GM23338 (cell line): Measurements from ENCODE around the gene IL1F10. TPM values are rescaled to one million over a fixed set of nuclear protein-coding genes. Genes with fewer than 3 reads are reported as not detected.

Source experiments
- ATAC-seq: fragments of 200-7000 bp; cut with Tn5 transposase; 3 replicates; pipeline ENCODE4 v1.9.1; 2020
- DNase-seq: peaks from one replicate; pipeline ENCODE4 v3.0.0-alpha.2; 2015; ENCODE audit warnings: low spot score
- H2AFZ ChIP-seq: fragments of 200-600 bp; sonication (generic); 2 replicates; pipeline ENCODE4 v1.8.0; 2016; ENCODE audit warnings: antibody characterized with exemption, mild to moderate bottlenecking, moderate library complexity
- H3F3A ChIP-seq: fragments of 200-600 bp; sonication (generic); replicated peaks from 2 replicates; pipeline ENCODE4 v1.8.0; 2017; ENCODE audit warnings: antibody characterized with exemption, mixed run types, low read depth
- H3K27ac ChIP-seq: fragments of 200-600 bp; sonication (generic); 2 replicates; pipeline ENCODE4 v1.6.1; 2016; ENCODE audit warnings: low read depth
- H3K27me3 ChIP-seq: fragments of 200-600 bp; sonication (generic); 2 replicates; pipeline ENCODE4 v1.8.0; 2016; ENCODE audit warnings: mild to moderate bottlenecking, mixed run types, moderate library complexity; ENCODE audit not compliant: insufficient read depth
- H3K36me3 ChIP-seq: fragments of 200-600 bp; sonication (generic); 2 replicates; pipeline ENCODE4 v1.8.0; 2016; ENCODE audit warnings: mild to moderate bottlenecking; ENCODE audit not compliant: insufficient read depth
- H3K4me1 ChIP-seq: fragments of 200-600 bp; sonication (generic); 2 replicates; pipeline ENCODE4 v1.8.0; 2016; ENCODE audit warnings: mild to moderate bottlenecking, moderate library complexity; ENCODE audit not compliant: insufficient read depth
- H3K4me2 ChIP-seq: fragments of 200-600 bp; sonication (generic); 2 replicates; pipeline ENCODE4 v1.7.1; 2017; ENCODE audit warnings: mixed run types
- H3K4me3 ChIP-seq: fragments of 200-600 bp; sonication (generic); 2 replicates; pipeline ENCODE4 v1.6.1; 2016; ENCODE audit warnings: mixed run types
- H3K79me2 ChIP-seq: fragments of 200-600 bp; sonication (generic); replicated peaks from 2 replicates; pipeline ENCODE4 v1.8.0; 2017; ENCODE audit warnings: mild to moderate bottlenecking; ENCODE audit not compliant: insufficient read depth
- H3K9me2 ChIP-seq: fragments of 200-600 bp; sonication (generic); 2 replicates; pipeline ENCODE4 v1.8.0; 2017; ENCODE audit not compliant: insufficient read depth
- H4K20me1 ChIP-seq: fragments of 200-600 bp; sonication (generic); replicated peaks from 2 replicates; pipeline ENCODE4 v1.8.0; 2017; ENCODE audit warnings: mild to moderate bottlenecking; ENCODE audit not compliant: insufficient read depth
- H3K27ac Mint-ChIP-seq: 2 replicates; pipeline ENCODE4 v1.8.0; 2020; ENCODE audit warnings: inconsistent platforms, mild to moderate bottlenecking, moderate library complexity, mixed read lengths
- H3K27me3 Mint-ChIP-seq: 3 replicates; pipeline ENCODE4 v1.8.0; 2022; ENCODE audit warnings: low read depth, mild to moderate bottlenecking, moderate library complexity, mixed read lengths, inconsistent platforms; ENCODE audit not compliant: insufficient read depth, poor library complexity
- H3K36me3 Mint-ChIP-seq: 3 replicates; pipeline ENCODE4 v1.8.0; 2021; ENCODE audit warnings: low read depth, mild to moderate bottlenecking, inconsistent platforms, moderate library complexity, mixed read lengths
- H3K4me1 Mint-ChIP-seq: 3 replicates; pipeline ENCODE4 v1.8.0; 2020; ENCODE audit warnings: mild to moderate bottlenecking, inconsistent platforms, mixed read lengths
- H3K4me3 Mint-ChIP-seq: 3 replicates; pipeline ENCODE4 v1.8.0; 2021; ENCODE audit warnings: moderate library complexity, mild to moderate bottlenecking, inconsistent platforms, mixed read lengths
- H3K9me3 Mint-ChIP-seq: 3 replicates; pipeline ENCODE4 v1.8.0; 2020; ENCODE audit warnings: moderate library complexity, mild to moderate bottlenecking, inconsistent platforms, mixed read lengths
- CREB1 ChIP-seq: fragments of 250-450 bp; sonication (Bioruptor Pico); IDR thresholded peaks from 2 replicates; pipeline ENCODE4 v1.5.0; 2020; ENCODE audit warnings: low read depth, mild to moderate bottlenecking, moderate library complexity
- CTCF ChIP-seq, 2 experiments: fragments of 200-600 bp in 1 of 2; sonication (generic) in 1 of 2; conservative IDR thresholded peaks; 2 replicates each; pipeline versions ENCODE4 v1.5.1 to v1.6.1; 2016 to 2017; ENCODE audit warnings: antibody characterized with exemption in 2 of 2, low read depth in 2 of 2, mild to moderate bottlenecking in 2 of 2, moderate library complexity in 1 of 2
- ETS1 ChIP-seq: IDR thresholded peaks from 2 replicates; pipeline ENCODE4 v1.6.1; 2016; ENCODE audit warnings: antibody characterized with exemption
- EZH2phosphoT487 ChIP-seq: fragments of 200-600 bp; sonication (generic); IDR thresholded peaks from one replicate; pipeline ENCODE4 v1.8.1; 2018; ENCODE audit warnings: antibody characterized with exemption; ENCODE audit not compliant: unreplicated experiment
- NANOG ChIP-seq: IDR thresholded peaks from 2 replicates; pipeline ENCODE4 v1.6.1; 2016; ENCODE audit warnings: antibody characterized with exemption, borderline replicate concordance
- STAT1 ChIP-seq: IDR thresholded peaks from one replicate; pipeline ENCODE4 v1.6.1; 2016; ENCODE audit warnings: antibody characterized with exemption; ENCODE audit not compliant: unreplicated experiment
- ZNF114 ChIP-seq: fragments of 250-450 bp; sonication (Bioruptor Pico); IDR thresholded peaks from 2 replicates; pipeline ENCODE4 v1.5.0; 2020; ENCODE audit warnings: mild to moderate bottlenecking, moderate library complexity
- ZNF331 ChIP-seq: fragments of 250-450 bp; sonication (Bioruptor Pico); IDR thresholded peaks from 2 replicates; pipeline ENCODE4 v1.5.0; 2020; ENCODE audit warnings: low read depth, mild to moderate bottlenecking, moderate library complexity
- polyA plus RNA-seq: library from polyadenylated mRNA; unstranded; fragments of >200 nt; fragmentation: Nextera tagmentation; extraction: Ambion mirVana; gene quantifications from 2 replicates; pipeline ENCODE4 v1.2.1, GENCODE V29; 2016
- total RNA-seq: library from RNA; depleted of rRNA; stranded (reverse); fragments of >200 nt; shearing (Covaris generic); gene quantifications from 2 replicates; pipeline ENCODE4 v1.2.3, GENCODE V29; 2014
- TF ChIP-seq, protein P1 (sequence below): fragments of 250-450 bp; sonication (Bioruptor Pico); IDR thresholded peaks from 2 replicates; pipeline ENCODE4 v1.5.0; 2020; ENCODE audit warnings: mild to moderate bottlenecking, moderate library complexity

The IL1F10 gene
- total and polyA plus RNA-seq, 2 experiments from 2014 or later: not detected

DNA sequence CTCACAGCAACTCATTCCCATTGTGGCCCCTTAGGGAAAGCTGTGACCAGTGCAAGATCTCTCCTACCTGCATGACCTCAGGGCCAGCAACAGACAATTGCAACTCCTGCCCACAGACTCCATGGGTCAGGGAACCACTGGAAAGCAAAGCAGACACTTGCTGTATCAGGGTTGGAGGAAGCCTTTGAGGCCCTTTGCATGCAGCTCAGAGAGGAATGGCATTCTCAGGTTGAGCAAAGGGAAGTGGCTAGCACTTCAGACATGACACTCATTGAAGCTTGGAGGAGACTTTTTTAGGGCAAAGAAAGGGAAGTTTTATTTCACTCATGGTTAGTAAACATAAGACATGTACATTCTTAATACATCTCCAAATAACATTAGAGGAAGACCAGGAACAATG is 22.1 kb downstream of the IL1F10 start:
- no peaks in the 10 kb centered on the region for H3K36me3 ChIP-seq
- H3K27ac Mint-ChIP-seq: no peak overlapping the region
- no peak for TF ChIP-seq CREB1 (CRISPR knock-in tag)
- TF ChIP-seq ZNF331 (CRISPR knock-in tag): no peak
- TF ChIP-seq ETS1: no peak
- no peak for TF ChIP-seq EZH2phosphoT487
- TF ChIP-seq, protein P1, sequence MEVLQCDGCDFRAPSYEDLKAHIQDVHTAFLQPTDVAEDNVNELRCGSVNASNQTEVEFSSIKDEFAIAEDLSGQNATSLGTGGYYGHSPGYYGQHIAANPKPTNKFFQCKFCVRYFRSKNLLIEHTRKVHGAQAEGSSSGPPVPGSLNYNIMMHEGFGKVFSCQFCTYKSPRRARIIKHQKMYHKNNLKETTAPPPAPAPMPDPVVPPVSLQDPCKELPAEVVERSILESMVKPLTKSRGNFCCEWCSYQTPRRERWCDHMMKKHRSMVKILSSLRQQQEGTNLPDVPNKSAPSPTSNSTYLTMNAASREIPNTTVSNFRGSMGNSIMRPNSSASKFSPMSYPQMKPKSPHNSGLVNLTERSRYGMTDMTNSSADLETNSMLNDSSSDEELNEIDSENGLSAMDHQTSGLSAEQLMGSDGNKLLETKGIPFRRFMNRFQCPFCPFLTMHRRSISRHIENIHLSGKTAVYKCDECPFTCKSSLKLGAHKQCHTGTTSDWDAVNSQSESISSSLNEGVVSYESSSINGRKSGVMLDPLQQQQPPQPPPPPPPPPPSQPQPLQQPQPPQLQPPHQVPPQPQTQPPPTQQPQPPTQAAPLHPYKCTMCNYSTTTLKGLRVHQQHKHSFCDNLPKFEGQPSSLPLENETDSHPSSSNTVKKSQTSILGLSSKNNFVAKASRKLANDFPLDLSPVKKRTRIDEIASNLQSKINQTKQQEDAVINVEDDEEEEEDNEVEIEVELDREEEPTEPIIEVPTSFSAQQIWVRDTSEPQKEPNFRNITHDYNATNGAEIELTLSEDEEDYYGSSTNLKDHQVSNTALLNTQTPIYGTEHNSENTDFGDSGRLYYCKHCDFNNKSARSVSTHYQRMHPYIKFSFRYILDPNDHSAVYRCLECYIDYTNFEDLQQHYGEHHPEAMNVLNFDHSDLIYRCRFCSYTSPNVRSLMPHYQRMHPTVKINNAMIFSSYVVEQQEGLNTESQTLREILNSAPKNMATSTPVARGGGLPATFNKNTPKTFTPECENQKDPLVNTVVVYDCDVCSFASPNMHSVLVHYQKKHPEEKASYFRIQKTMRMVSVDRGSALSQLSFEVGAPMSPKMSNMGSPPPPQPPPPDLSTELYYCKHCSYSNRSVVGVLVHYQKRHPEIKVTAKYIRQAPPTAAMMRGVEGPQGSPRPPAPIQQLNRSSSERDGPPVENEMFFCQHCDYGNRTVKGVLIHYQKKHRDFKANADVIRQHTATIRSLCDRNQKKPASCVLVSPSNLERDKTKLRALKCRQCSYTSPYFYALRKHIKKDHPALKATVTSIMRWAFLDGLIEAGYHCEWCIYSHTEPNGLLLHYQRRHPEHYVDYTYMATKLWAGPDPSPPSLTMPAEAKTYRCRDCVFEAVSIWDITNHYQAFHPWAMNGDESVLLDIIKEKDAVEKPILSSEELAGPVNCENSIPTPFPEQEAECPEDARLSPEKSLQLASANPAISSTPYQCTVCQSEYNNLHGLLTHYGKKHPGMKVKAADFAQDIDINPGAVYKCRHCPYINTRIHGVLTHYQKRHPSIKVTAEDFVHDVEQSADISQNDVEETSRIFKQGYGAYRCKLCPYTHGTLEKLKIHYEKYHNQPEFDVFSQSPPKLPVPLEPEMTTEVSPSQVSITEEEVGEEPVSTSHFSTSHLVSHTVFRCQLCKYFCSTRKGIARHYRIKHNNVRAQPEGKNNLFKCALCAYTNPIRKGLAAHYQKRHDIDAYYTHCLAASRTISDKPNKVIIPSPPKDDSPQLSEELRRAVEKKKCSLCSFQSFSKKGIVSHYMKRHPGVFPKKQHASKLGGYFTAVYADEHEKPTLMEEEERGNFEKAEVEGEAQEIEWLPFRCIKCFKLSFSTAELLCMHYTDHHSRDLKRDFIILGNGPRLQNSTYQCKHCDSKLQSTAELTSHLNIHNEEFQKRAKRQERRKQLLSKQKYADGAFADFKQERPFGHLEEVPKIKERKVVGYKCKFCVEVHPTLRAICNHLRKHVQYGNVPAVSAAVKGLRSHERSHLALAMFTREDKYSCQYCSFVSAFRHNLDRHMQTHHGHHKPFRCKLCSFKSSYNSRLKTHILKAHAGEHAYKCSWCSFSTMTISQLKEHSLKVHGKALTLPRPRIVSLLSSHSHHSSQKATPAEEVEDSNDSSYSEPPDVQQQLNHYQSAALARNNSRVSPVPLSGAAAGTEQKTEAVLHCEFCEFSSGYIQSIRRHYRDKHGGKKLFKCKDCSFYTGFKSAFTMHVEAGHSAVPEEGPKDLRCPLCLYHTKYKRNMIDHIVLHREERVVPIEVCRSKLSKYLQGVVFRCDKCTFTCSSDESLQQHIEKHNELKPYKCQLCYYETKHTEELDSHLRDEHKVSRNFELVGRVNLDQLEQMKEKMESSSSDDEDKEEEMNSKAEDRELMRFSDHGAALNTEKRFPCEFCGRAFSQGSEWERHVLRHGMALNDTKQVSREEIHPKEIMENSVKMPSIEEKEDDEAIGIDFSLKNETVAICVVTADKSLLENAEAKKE (CRISPR knock-in tag): no peak
- TF ChIP-seq NANOG: no peak
- no peak for TF ChIP-seq CTCF (conservative IDR thresholded peaks at IDR 0.05; ENCODE audit: low read depth in 2 of 2)
- no peak for TF ChIP-seq STAT1
- TF ChIP-seq ZNF114: no peak
- H3K36me3 Mint-ChIP-seq: no peaks in the 10 kb centered on the region
- no peak overlapping the region for H3K4me2 ChIP-seq
- no peaks in the 10 kb centered on the region for H3K79me2 ChIP-seq
- H3K27ac ChIP-seq: no peak overlapping the region
- no peak overlapping the region for H2AFZ ChIP-seq
- no peaks in the 10 kb centered on the region for H3K27me3 ChIP-seq
- no peak overlapping the region for H3K4me3 Mint-ChIP-seq
- H3K4me1 ChIP-seq: no peaks in the 10 kb centered on the region
- H3F3A ChIP-seq: no peaks in the 10 kb centered on the region
- no peaks in the 10 kb centered on the region; the same call in 1 of the 2 replicates for H3K9me2 ChIP-seq
- no peak overlapping the region for H3K4me3 ChIP-seq
- H3K4me1 Mint-ChIP-seq: no peaks in the 10 kb centered on the region
- DNase-seq: no peak
- no peaks in the 10 kb centered on the region; the same call in none of the 3 replicates for H3K9me3 Mint-ChIP-seq
- no peaks in the 10 kb centered on the region for H3K27me3 Mint-ChIP-seq
- H4K20me1 ChIP-seq: no peaks in the 10 kb centered on the region
- ATAC-seq: no peak
